Diencephalon (tissue), 1 donor: ENCODE results near the gene EIF3J. TPM values are rescaled to one million over a fixed set of nuclear protein-coding genes. Genes with fewer than 3 reads are reported as not detected.

Source experiments
- total RNA-seq: library from RNA; depleted of rRNA; stranded (reverse); fragments of >200 nt; gene quantifications from one replicate; pipeline ENCODE4 v1.2.3, GENCODE V29; 2014

Gene EIF3J, protein sequence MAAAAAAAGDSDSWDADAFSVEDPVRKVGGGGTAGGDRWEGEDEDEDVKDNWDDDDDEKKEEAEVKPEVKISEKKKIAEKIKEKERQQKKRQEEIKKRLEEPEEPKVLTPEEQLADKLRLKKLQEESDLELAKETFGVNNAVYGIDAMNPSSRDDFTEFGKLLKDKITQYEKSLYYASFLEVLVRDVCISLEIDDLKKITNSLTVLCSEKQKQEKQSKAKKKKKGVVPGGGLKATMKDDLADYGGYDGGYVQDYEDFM
- 67.1 TPM for total RNA-seq

GRCh38 chr15:44536962-44537734, at the start of gene EIF3J:
TSS of gene EIF3J (plus strand) at chr15:44537147. CDS start at chr15:44537195, 48 bp downstream.

Other genes starting within 250 kb of the EIF3J start
- gene GOLM2, start 248.4 kb upstream of the EIF3J start, total RNA-seq = 222 TPM
- 92.5 TPM for gene CTDSPL2, start 109.5 kb upstream of the EIF3J start, total RNA-seq
- 82.8 TPM for gene SPG11, start 126.5 kb downstream of the EIF3J start, total RNA-seq
- not detected for gene PATL2, start 174.2 kb downstream of the EIF3J start, total RNA-seq
- gene B2M, start 174.4 kb downstream of the EIF3J start, total RNA-seq = 402 TPM
- gene TRIM69, start 199.4 kb downstream of the EIF3J start, total RNA-seq = 51.9 TPM